ENCODE measurements around the gene TTYH1.
A peak's percentile ranks its signal among the peaks of the same experiment; 100 is the strongest.

The TTYH1 gene

GRCh38 chr19:54424660-54425381 is 9.6 kb downstream of the TTYH1 start:
- no peak for DNase-seq

DNA sequence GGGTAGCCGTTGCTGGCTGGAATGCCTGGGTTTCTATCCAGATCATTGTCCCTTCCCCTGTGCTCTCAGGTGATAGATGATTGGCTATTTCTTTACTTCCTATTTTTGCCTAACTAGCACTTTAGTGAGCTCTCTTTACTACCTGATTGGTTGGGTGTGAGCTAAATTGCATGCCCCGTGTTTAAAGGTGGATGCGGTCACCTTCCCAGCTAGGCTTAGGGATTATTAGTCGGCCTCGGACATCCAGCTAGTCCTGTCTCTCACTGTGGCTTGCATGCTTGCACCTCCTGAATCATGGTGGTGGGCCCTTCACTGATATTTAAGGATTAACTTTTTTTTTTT is 10.1 kb downstream of the TTYH1 start:
- DNase-seq: no peak

DNA sequence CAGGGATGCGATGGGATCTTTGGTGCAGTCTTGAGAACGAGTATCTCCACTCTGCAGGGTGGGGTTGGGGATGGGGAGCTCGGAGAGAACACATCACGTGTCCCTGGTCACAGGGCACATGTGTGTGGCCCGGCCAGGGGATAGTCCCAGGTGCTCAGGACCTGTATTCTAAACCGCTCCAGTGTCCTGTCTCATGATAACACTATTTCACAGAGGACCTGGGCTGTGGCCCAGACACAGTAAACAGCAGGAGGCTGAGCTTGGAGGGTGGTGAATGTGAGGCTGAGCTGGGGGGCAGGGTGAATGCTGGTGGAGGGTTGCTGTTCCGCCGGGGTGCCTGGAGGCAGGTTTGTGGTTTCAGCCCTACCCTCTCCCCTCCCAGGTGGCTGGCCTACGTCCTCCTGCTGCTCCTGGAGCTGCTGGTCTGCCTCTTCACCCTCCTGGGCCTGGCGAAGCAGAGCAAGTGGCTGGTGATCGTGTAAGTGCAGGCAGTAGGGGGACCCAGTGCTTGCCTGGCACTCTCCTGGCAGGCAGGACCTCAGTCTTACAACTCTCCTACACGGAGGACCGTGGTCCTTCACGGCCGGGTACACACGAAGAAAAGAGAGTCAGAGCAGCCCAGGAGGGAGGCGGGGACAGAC is 11.1 kb downstream of the TTYH1 start:
- DNase-seq: no peak

- DNase-seq: no peak
Measured at GRCh38 chr19:54427586-54427985, 12.3 kb downstream of the TTYH1 start.

DNA sequence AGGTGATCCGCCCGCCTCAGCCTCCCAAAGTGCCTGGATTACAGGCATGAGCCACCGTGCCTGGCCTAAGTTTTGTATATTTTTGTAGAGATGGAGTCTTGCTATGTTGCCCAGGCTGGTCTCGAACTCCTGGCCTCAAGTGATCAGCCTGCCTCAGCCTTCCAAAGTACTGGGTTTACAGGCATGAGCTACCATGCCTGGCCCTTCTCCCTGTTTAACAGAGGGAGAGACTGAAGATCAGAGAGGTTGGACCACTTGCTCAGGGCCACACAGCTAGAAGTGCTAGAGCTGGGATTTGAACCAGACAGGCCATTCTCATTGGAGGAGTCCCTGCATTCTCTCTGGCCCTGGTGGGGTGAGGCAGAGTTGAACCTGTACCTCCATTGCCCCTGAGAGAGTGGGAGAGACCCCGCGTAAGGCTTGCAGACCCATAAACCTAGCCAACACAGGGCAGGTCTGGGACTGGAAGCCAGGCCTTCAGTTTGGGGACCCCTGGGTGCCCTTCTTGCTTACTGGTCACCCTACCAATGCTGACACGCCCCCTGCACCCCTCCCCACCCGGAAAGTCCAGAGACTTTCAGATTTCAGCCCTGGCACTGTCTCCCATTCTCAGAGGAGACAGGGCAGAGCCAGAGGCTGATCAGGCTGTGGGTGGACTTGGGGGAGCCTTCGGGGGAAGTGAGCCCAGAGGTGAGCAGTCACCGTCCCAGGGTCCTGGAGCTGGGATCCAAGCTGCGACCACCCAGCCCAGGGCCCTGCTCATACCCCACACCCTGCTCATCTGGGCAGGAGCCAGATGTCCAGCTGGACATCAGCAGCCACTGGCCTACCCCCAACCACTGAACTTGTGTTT is 13.3 kb downstream of the TTYH1 start:
- DNase-seq: no peak

DNA sequence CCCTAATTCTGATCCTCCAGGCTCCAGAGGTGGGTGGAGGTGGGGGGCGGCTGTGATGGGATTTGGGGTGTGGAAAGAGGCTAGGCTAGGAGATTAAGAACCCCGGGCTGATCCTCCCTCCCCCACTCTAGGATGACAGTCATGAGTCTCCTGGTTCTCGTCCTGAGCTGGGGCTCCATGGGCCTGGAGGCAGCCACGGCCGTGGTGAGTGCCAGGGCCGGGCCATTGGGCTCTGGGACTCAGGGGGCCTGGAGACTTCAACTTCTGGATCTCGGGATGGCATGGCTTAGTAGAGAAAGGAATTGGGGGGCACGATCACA is 13.9 kb downstream of the TTYH1 start:
- no peak for DNase-seq

GRCh38 chr19:54429545-54430227 is 14.4 kb downstream of the TTYH1 start:
- DNase-seq: no peak

- DNase-seq: no peak
Measured at GRCh38 chr19:54430306-54431254, 15.3 kb downstream of the TTYH1 start.

- no peak for DNase-seq
Measured at GRCh38 chr19:54431255-54431838, 16.1 kb downstream of the TTYH1 start.

- no peak for DNase-seq
Measured at GRCh38 chr19:54432144-54432738, 17.0 kb downstream of the TTYH1 start.

- DNase-seq: no peak
Measured at GRCh38 chr19:54433697-54434096, 18.4 kb downstream of the TTYH1 start.

DNA sequence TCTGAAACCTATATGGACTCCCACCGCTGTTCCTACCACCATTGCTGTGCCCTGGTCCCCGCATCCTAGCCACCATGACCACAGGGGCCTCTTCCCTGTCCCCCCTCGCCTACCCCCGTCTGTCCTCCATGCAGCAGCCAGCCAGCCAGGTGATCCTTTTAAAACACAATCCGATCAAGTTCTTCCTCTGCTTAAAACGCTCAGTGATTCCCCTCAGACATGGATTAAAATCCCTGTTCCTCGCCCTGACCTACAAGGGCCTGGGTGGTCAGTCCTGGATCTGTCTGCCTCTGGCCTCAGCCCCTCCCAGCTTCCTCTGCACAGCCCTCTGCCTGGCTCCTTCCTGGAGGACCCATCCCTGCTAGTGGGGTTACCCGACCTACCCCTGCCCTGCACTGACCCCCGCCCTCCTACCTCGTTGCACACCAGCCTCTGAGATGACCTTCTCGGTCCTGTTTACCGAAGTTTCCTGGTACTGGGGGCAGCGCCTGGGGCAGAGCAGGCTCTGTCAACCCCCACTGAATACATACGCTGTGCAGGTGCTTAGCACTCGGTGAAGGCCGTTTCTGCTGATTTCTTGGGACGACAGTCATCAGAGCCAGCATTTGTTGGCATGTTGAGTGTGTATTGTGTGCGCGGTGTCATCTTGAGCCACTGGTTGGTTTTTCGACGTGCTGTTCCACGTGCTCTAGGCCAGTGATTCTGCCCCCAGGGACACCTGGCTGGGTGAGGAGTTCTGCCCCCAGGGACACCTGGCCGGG is 19.0 kb downstream of the TTYH1 start:
- DNase-seq: no peak

- DNase-seq: no peak
Measured at GRCh38 chr19:54434873-54435214, 19.6 kb downstream of the TTYH1 start.

DNA sequence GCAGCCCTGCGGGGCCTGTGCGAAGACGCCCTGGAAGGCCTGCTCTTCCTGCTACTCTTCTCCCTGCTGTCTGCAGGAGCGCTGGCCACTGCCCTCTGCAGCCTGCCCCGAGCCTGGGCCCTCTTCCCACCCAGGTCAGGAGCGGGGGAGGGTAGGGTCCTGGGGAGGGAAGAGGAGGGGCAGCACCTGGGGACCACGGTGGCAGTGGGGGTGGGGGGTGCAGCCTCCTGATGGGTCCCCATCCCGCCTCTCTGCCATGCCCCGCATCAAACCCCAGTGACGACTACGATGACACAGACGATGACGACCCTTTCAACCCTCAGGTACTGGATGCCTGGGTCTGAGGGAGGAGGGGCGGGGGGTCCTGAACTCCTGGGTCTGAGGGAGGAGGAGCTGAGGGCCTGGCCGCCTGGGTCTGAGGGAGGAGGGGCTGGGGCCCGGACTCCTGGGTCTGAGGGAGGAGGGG is 20.3 kb downstream of the TTYH1 start:
- DNase-seq: no peak

DNA sequence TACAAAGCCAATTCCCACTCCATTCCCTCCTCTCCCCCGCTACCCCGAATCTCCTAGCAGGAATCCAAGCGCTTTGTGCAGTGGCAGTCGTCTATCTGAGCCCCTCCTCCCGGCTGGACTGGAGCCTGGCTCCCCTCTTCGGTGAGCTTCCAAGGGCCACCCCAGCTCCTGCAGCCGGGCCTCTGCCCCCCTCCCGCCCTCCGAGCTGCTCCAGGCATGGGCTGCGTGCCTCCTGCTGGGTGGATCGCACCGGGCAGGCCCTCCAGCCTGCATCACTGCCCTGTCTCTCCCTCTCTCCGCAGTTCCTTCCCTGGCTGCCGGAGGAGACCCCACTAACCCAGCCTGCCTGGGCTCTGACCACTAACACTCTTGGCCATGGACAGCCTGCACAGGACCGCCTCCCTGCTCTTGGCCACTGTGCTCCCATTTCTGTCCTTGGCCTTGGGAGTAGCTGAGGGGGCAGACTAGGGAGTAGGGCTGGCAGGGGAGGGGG is 20.8 kb downstream of the TTYH1 start:
- no peak for DNase-seq

DNA sequence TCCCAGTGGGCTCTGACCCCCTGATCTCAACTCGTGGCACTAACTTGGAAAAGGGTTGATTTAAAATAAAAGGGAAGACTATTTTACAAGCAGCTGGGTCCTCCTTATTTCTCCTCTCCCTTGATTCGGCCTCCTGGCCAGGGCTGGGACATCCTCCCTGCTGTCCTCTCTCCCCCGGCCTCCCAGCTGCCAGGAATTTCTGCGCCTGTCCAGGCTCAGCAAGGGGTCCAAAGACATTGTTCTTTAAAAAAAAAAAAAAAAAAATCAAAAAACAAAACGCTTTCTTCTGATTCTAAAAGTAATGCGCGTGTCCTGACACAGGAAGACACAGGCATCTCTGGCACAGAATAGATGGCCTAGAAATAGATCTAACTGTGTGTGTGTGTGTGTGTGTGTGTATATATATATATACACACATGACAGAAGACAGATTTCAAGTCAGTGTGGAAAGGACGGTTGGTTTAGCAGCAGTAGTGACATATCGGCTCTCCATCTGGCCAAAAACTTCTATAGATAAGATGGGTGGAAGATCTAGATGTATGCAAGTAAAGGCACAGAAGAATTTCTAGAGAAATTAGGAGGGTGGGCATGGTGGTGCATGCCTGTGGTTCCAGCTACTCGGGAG is 21.5 kb downstream of the TTYH1 start:
- no peak for DNase-seq

DNA sequence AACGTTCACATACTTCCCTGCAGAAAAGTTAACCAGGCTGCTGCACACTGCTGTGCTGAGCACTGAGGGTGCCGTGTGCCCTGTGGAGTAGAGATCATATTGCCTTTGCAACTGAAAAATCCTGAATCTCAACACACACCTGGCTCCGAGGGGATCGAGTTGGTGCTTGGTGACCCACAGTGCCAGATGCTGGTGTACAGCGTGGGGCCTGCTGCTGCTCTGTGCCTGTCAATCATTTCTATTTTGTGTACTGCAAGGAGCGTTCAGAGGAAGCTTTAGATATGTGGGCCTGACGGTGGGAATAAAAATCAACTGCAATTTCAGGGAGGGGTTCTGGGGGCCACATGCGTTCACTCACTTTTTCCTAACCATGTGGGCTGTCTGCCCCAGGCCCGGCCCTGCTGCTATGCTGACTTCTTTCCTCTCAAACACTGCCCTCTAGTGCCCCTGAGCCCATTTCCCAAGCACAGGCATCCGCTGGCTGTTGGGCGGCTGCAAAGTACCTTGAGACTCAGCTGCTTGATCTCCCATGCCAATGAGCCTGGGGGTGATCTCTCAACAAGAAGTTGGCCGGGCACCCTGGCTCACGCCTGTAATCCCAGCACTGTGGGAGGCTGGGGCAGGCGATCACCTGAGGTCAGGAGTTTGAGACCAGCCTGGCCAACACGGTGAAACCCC is 24.0 kb downstream of the TTYH1 start:
- DNase-seq: peak; percentile 43 to 49

- no peak for DNase-seq
Measured at GRCh38 chr19:54440641-54441040, 25.4 kb downstream of the TTYH1 start.

DNA sequence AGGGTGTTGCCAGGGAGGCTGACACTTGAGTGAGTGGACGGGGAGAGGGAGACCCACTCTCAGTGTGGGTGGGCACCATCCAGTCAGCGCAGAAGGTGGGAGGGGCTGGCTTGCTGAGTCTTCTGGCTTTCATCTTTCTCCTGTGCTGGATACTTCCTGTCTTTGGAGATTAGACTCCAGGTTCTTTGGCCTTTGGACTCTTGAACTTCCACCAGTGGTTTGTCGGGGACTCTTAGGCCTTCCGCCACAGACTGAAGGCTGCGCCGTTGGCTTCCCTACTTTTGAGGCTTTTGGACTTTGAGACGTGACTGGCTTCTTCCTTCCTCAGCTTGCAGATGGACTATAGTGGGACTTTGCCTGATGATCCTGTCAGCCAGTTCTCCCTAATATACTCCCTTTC is 29.5 kb downstream of the TTYH1 start:
- DNase-seq: no peak

All from AML-193 (cell line).